GM12878 (cell line): ENCODE measurements around the gene PAX5. TPM values are rescaled to one million over a fixed set of nuclear protein-coding genes. Genes with fewer than 3 reads are reported as not detected.
"Not testable (repeated sequence)": the region's sequence is repeated elsewhere in the genome, so short reads cannot be mapped to it uniquely, and the experiment has no call there.

ENCODE experiments used
- ATAC-seq: fragments of 200-7000 bp; cut with Tn5 transposase; 3 replicates; pipeline ENCODE4 v1.9.1; 2020; ENCODE audit warnings: mild to moderate bottlenecking, moderate library complexity
- BruUV-seq: library from RNA; stranded (reverse); fragments of 400-500 nt; replicated peaks from 2 replicates; lab custom pipeline; 2021; lab: Mats Ljungman, UMichigan
- CTCF ChIA-PET: fragments of 300-600 bp; sonication (Branson Sonifier 250); formaldehyde crosslinking; extraction: SDS; loops from one replicate; lab custom pipeline; 2021; ENCODE audit warnings: inconsistent platforms; lab: Yijun Ruan, JAX
- POLR2A ChIA-PET: fragments of 350-600 bp; formaldehyde crosslinking; extraction: SDS; loops from one replicate; lab custom pipeline; 2021; ENCODE audit warnings: inconsistent platforms; lab: Charles Lee
- RAD21 ChIA-PET: fragments of 300-600 bp; sonication (Branson Sonifier 250); formaldehyde crosslinking; loops from one replicate; lab custom pipeline; 2023; ENCODE audit warnings: antibody characterized with exemption; ENCODE audit not compliant: unreplicated experiment; lab: Charles Lee
- SMC1A ChIA-PET: fragments of 300-600 bp; sonication (Branson Sonifier 250); formaldehyde crosslinking; loops from one replicate; lab custom pipeline; 2023; ENCODE audit not compliant: unreplicated experiment, uncharacterized antibody; lab: Charles Lee
- DNase-seq: peaks from one replicate; pipeline ENCODE4 v3.0.0-alpha.2; 2011; ENCODE audit warnings: low read depth, low spot score
- FAIRE-seq: peaks from 3 replicates; lab custom pipeline; 2011; peaks lifted over from hg19 to GRCh38; lab: Jason Lieb, UNC
- H2AFZ ChIP-seq: 2 replicates; pipeline ENCODE4 v1.6.0; 2011; ENCODE audit warnings: low read depth, low read length, control low read depth; ENCODE audit not compliant: control insufficient read depth
- H3K27ac ChIP-seq: 2 replicates; pipeline ENCODE4 v1.5.1; 2011; ENCODE audit warnings: control low read depth; ENCODE audit not compliant: control insufficient read depth, insufficient read depth
- H3K27me3 ChIP-seq, 2 experiments: replicated peaks in 1 of 2; 2 replicates each; pipeline versions ENCODE4 v1.6.0 to v1.6.1; 2011; ENCODE audit warnings: low read length in 1 of 2; ENCODE audit not compliant: control insufficient read depth in 2 of 2, insufficient read depth in 2 of 2
- H3K36me3 ChIP-seq, 2 experiments: 2 replicates each; pipeline ENCODE4 v1.5.1; 2011; ENCODE audit warnings: low read length in 1 of 2; ENCODE audit not compliant: control insufficient read depth in 2 of 2, insufficient read depth in 2 of 2
- H3K4me1 ChIP-seq: 2 replicates; pipeline ENCODE4 v1.6.1; 2011; ENCODE audit warnings: mild to moderate bottlenecking, low read length, moderate library complexity, mixed read lengths; ENCODE audit not compliant: control insufficient read depth, insufficient read depth
- H3K4me2 ChIP-seq: 2 replicates; pipeline ENCODE4 v1.6.0; 2011; ENCODE audit warnings: control low read depth; ENCODE audit not compliant: control insufficient read depth, insufficient read depth
- H3K4me3 ChIP-seq: fragments of 200-600 bp; sonication (generic); 2 replicates; pipeline ENCODE4 v1.5.1; 2016
- H3K79me2 ChIP-seq: 2 replicates; pipeline ENCODE4 v1.6.0; 2011; ENCODE audit warnings: low read length; ENCODE audit not compliant: control insufficient read depth, insufficient read depth
- H3K9ac ChIP-seq: 2 replicates; pipeline ENCODE4 v1.8.0; 2011; ENCODE audit warnings: low read length, control low read depth, mixed read lengths; ENCODE audit not compliant: control insufficient read depth, insufficient read depth
- H3K9me3 ChIP-seq: replicated peaks from 3 replicates; pipeline ENCODE4 v1.5.1; 2011; ENCODE audit warnings: mild to moderate bottlenecking, low read length; ENCODE audit not compliant: control insufficient read depth, insufficient read depth
- H4K20me1 ChIP-seq: 2 replicates; pipeline ENCODE4 v1.6.0; 2011; ENCODE audit not compliant: control insufficient read depth, insufficient read depth
- POLR2AphosphoS2 ChIP-seq: IDR thresholded peaks from 2 replicates; pipeline ENCODE4 v1.6.1; 2011; ENCODE audit warnings: low read depth, mild to moderate bottlenecking, low read length, improper control_type of control experiment, moderate library complexity
- TARDBP ChIP-seq: IDR thresholded peaks from 2 replicates; pipeline ENCODE4 v1.6.1; 2016; ENCODE audit warnings: borderline replicate concordance
- WGBS: methylation state at CpG from one replicate; pipeline ENCODE4 v1.1.6; 2016; ENCODE audit warnings: low lambda C conversion rate; ENCODE audit not compliant: insufficient replicate concordance, insufficient coverage; ENCODE audit errors: missing lambda C conversion rate; 5-methylcytosine and 5-hydroxymethylcytosine counted together
- in situ Hi-C: fragments of 300-500 bp; cut with MboI; formaldehyde crosslinking; loops from 9 replicates; pipeline ENCODE4 v1.14.3; 2018; ENCODE audit warnings: mixed read lengths
- intact Hi-C: fragments of 100-400 bp; cut with micrococcal nuclease; formaldehyde crosslinking; loops from one replicate; pipeline ENCODE4 v1.14.2; 2022; ENCODE audit not compliant: unreplicated experiment
- polyA plus RNA-seq, 11 experiments: library from polyadenylated mRNA; depleted of rRNA in 4 of 11; unstranded in 6 of 11; stranded (reverse) in 5 of 11; fragments of >200 nt; fragmentation: Nextera tagmentation in 4 of 11; fragmentation: Illumina TruSeq in 1 of 11; extraction: Ambion mirVana in 4 of 11; extraction: Trizol in 1 of 11; gene quantifications; 1 replicate in 1 of 11; 2 replicates in 10 of 11; pipeline versions ENCODE4 v1.2.1 to v1.2.3, GENCODE V29; 2011 to 2016; ENCODE audit warnings: inconsistent platforms in 2 of 11, missing spikeins in 2 of 11, low read depth in 1 of 11
- total RNA-seq, 4 experiments: library from RNA; depleted of rRNA in 3 of 4; stranded (reverse); fragments of >200 nt in 3 of 4; fragmentation: Illumina TruSeq in 1 of 4; extraction: Trizol in 1 of 4; gene quantifications; 2 replicates each; pipeline versions ENCODE4 v1.2.1 to v1.2.3, GENCODE V29; 2013 to 2021
- TF ChIP-seq, protein P1 (sequence below): fragments of 450-650 bp; IDR thresholded peaks from 2 replicates; pipeline ENCODE4 v1.6.1; 2016; ENCODE audit warnings: mild to moderate bottlenecking

Gene PAX5
- total and polyA plus RNA-seq, 10 of the 15 experiments (the other 5 are each of a cell fraction or from before 2014, with no cell fraction given): 2.2 to 123 (median 31.9) TPM

DNA sequence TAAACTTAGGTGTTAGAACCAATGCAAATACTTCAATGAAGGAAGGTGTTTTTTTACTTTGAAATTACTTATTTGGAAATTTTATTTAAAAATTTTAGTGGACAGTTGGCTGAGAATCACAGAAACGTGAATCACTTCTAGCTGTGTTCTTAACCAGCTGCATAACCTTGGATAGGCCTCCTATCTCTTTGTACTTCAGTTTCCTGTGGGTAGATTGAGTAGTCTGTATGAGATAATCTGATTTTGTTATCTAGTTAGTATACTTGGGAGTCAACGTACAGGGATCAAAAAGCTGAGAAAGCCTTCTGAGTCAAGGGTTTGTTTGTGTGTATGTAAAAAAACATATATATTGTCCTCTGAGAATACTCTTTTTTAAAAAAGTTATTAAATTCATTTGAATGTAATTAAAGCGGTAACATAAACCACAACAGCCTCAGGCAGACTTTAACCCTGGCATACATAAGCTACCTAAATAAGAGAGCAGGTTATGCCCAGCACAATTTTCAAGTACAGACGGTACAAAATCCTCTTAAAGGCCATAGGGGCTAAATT lies 48.2 kb upstream of the PAX5 start:
- TF ChIP-seq POLR2AphosphoS2 (no peak), TARDBP (no peak)
- TF ChIP-seq, all 136 proteins: peak for 0
- intact Hi-C loops: loop anchor here (5.0 kb wide), 2 partner anchors 40 to 220 kb away; partner anchors contain the start of gene ZCCHC7
- SMC1A ChIA-PET: interaction anchor here (1.0 to 6.1 kb wide), 21 partner anchors 10 to 248 kb away, joined by 3 to 31 read pairs (median 4); partner anchors contain the start of gene PAX5
- H4K20me1 ChIP-seq: no peaks in the 10 kb centered on the region
- RAD21 ChIA-PET: interaction anchor here (0.7 to 9.1 kb wide), 14 partner anchors 18 to 329 kb away, joined by 3 to 64 read pairs (median 3); partner anchors contain the start of gene ZCCHC7
- H3K9ac ChIP-seq: peak overlapping the region; percentile 30; the same call in 1 of the 2 replicates
- peak overlapping the region; percentile 50 for H3K4me2 ChIP-seq
- in situ Hi-C loops: no loop called here
- peaks cover 76% of the 10 kb centered on the region for H3K79me2 ChIP-seq
- FAIRE-seq: no peak
- ATAC-seq: peak; percentile 20; the same call in 2 of the 3 replicates
- H3K27ac ChIP-seq: peak overlapping the region; percentile 53
- peaks cover 11% of the 10 kb centered on the region for H3K4me1 ChIP-seq
- no peaks in the 10 kb centered on the region for H3K27me3 ChIP-seq
- 40% methylated on average over 4 of the region's 4 CpGs for WGBS
- H2AFZ ChIP-seq: no peak overlapping the region
- peak overlapping the region; percentile 84 for H3K4me3 ChIP-seq
- no peaks in the 10 kb centered on the region for H3K9me3 ChIP-seq
- H3K36me3 ChIP-seq: peaks cover 4 to 10% of the 10 kb centered on the region in 2 experiments; a peak in 3 of 4 replicates
- DNase-seq: no peak
- BruUV-seq: no TSS peak
- CTCF ChIA-PET: interaction anchor here (0.6 to 1.6 kb wide), 8 partner anchors 9 to 219 kb away, joined by 3 to 6 read pairs (median 4); no protein-coding TSS in a partner anchor
- POLR2A ChIA-PET: interaction anchor here (0.6 to 1.7 kb wide), 10 partner anchors 9 to 127 kb away, joined by 3 to 8 read pairs (median 4); partner anchors contain the start of gene ZCCHC7

DNA sequence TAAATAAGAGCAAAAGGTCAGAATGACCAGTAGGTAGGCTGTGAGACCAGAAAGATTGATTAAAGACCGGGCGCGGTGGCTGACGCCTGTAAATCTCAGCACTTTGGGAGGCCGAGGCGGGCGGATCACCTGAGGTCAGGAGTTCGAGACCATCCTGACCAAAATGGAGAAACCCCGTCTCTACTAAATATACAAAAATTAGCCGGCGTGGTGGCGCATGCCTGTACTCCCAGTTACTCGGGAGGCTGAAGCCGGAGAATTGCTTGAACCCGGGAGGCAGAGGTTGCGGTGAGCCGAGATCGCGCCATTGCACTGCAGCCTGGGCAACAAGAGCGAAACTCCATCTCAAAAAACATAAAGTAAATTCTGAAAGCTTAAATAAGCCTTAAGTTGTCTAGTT lies 47.4 kb upstream of the PAX5 start:
- TF ChIP-seq, protein P1, sequence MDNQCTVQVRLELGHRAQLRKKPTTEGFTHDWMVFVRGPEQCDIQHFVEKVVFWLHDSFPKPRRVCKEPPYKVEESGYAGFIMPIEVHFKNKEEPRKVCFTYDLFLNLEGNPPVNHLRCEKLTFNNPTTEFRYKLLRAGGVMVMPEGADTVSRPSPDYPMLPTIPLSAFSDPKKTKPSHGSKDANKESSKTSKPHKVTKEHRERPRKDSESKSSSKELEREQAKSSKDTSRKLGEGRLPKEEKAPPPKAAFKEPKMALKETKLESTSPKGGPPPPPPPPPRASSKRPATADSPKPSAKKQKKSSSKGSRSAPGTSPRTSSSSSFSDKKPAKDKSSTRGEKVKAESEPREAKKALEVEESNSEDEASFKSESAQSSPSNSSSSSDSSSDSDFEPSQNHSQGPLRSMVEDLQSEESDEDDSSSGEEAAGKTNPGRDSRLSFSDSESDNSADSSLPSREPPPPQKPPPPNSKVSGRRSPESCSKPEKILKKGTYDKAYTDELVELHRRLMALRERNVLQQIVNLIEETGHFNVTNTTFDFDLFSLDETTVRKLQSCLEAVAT: peak; percentile 87
- ChIA-PET RAD21 (interaction anchor here (0.7 to 9.1 kb wide), 8 partner anchors 40 to 330 kb away, joined by 3 to 64 read pairs (median 4); partner anchors contain the start of gene ZCCHC7), POLR2A (interaction anchor here (1.0 to 1.7 kb wide), 7 partner anchors 13 to 127 kb away, joined by 3 to 8 read pairs (median 4); partner anchors contain the start of gene ZCCHC7), SMC1A (interaction anchor here (1.0 to 6.1 kb wide), 18 partner anchors 10 to 249 kb away, joined by 3 to 31 read pairs (median 4); partner anchors contain the start of genes PAX5 and ZCCHC7), CTCF (interaction anchor here (0.8 to 2.8 kb wide), 9 partner anchors 10 to 248 kb away, joined by 3 to 11 read pairs (median 4); partner anchors contain the start of gene ZCCHC7)
- ATAC-seq, H3K36me3 ChIP-seq, FAIRE-seq, H3K27ac ChIP-seq, DNase-seq, H3K27me3 ChIP-seq, H4K20me1 ChIP-seq, H2AFZ ChIP-seq, BruUV-seq, in situ Hi-C loops, H3K9me3 ChIP-seq, H3K9ac ChIP-seq: not testable (repeated sequence)
- Histone ChIP-seq H3K79me2 (peaks cover 68% of the 10 kb centered on the region), H3K4me1 (peaks cover 11% of the 10 kb centered on the region), H3K4me3 (peak overlapping the region; percentile 84), H3K4me2 (peak overlapping the region; percentile 85)
- 98% methylated on average over 18 of the region's 20 CpGs for WGBS
- intact Hi-C loops: loop anchor here (2.0 to 5.0 kb wide), 3 partner anchors 41 to 221 kb away; partner anchors contain the start of genes PAX5 and ZCCHC7
